HFF-Myc (cell line): ENCODE data around the gene MSGN1.

Experiments used
- DNase-seq: peaks from one replicate; pipeline ENCODE4 v3.0.0-alpha.2; 2011; ENCODE audit warnings: low read depth; ENCODE audit errors: extremely low read depth
- H3K4me3 ChIP-seq: replicated peaks from 2 replicates; pipeline ENCODE4 v1.5.1; 2011; ENCODE audit warnings: low read depth, mild to moderate bottlenecking, control low read depth, low read length
- CTCF ChIP-seq: IDR thresholded peaks from 2 replicates; pipeline ENCODE4 v1.5.1; 2012; ENCODE audit warnings: mild to moderate bottlenecking, low read depth, low read length, control low read depth; ENCODE audit errors: missing control alignments

Gene MSGN1

GRCh38 chr2:17858064-17858463, 41.8 kb downstream of the MSGN1 start:
- H3K4me3 ChIP-seq: no peak overlapping the region
- DNase-seq: no peak
- TF ChIP-seq CTCF: no peak

GRCh38 chr2:17863539-17863938, 47.3 kb downstream of the MSGN1 start:
- no peak overlapping the region for H3K4me3 ChIP-seq
- no peak for DNase-seq
- TF ChIP-seq CTCF: no peak

- H3K4me3 ChIP-seq: no peak overlapping the region
- no peak for TF ChIP-seq CTCF
- no peak for DNase-seq
Observed at GRCh38 chr2:17864676-17865075, 48.4 kb downstream of the MSGN1 start.

GRCh38 chr2:17867133-17867532, 50.9 kb downstream of the MSGN1 start:
- H3K4me3 ChIP-seq: no peak overlapping the region
- DNase-seq: no peak
- no peak for TF ChIP-seq CTCF
